GM21381 (cell line): Measurements from ENCODE around the gene PATZ1.

Source experiments
- ATAC-seq: cut with Tn5 transposase; IDR thresholded peaks from one replicate; pipeline ENCODE4 v1.9.1; 2021; ENCODE audit warnings: mild to moderate bottlenecking, moderate library complexity; ENCODE audit not compliant: unreplicated experiment

Gene PATZ1

GRCh38 chr22:31343235-31344191, 2.6 kb downstream of the PATZ1 start:
- ATAC-seq: no peak

GRCh38 chr22:31342389-31343140, 3.6 kb downstream of the PATZ1 start:
- no peak for ATAC-seq

GRCh38 chr22:31341386-31342088, 4.6 kb downstream of the PATZ1 start:
- no peak for ATAC-seq

GRCh38 chr22:31340765-31341247, 5.3 kb downstream of the PATZ1 start:
- no peak for ATAC-seq

GRCh38 chr22:31340360-31340759, 5.8 kb downstream of the PATZ1 start:
- ATAC-seq: no peak

- ATAC-seq: no peak
Observed at GRCh38 chr22:31339148-31339832, 6.9 kb downstream of the PATZ1 start.

GRCh38 chr22:31337178-31337577, 9.0 kb downstream of the PATZ1 start:
- ATAC-seq: no peak

GRCh38 chr22:31334329-31334728, 11.8 kb downstream of the PATZ1 start:
- ATAC-seq: no peak

GRCh38 chr22:31333641-31334040, 12.5 kb downstream of the PATZ1 start:
- ATAC-seq: no peak

- ATAC-seq: no peak
Observed at GRCh38 chr22:31332886-31333285, 13.3 kb downstream of the PATZ1 start.

GRCh38 chr22:31332010-31332409, 14.1 kb downstream of the PATZ1 start:
- ATAC-seq: no peak

GRCh38 chr22:31329453-31330215, 16.5 kb downstream of the PATZ1 start:
- ATAC-seq: no peak

- ATAC-seq: no peak
Observed at GRCh38 chr22:31329029-31329428, 17.1 kb downstream of the PATZ1 start.

GRCh38 chr22:31328544-31328960, 17.6 kb downstream of the PATZ1 start:
- ATAC-seq: no peak

GRCh38 chr22:31327806-31328543, 18.2 kb downstream of the PATZ1 start:
- ATAC-seq: no peak

GRCh38 chr22:31326877-31327276, 19.3 kb downstream of the PATZ1 start:
- no peak for ATAC-seq

- no peak for ATAC-seq
Observed at GRCh38 chr22:31323578-31324550, 22.3 kb downstream of the PATZ1 start.

- ATAC-seq: no peak
Observed at GRCh38 chr22:31321421-31321820, 24.7 kb downstream of the PATZ1 start.
